NCI-H146 treated with DMSO at 0.1 percent for 48 hours (cell line): ENCODE results near the gene IGF2R.
"Not testable (repeated sequence)": the region's sequence is repeated elsewhere in the genome, so short reads cannot be mapped to it uniquely, and the experiment has no call there.

ENCODE experiments used
- DNase-seq: peaks from one replicate; lab custom pipeline; 2025; ENCODE audit not compliant: unreplicated experiment; lab: John Stamatoyannopoulos, UW

IGF2R gene

GRCh38 chr6:160134779-160135547 is 166.1 kb downstream of the IGF2R start:
- DNase-seq: no peak

GRCh38 chr6:160135907-160136655 is 167.2 kb downstream of the IGF2R start:
- DNase-seq: peak; percentile 29

GRCh38 chr6:160137130-160137988 is 168.5 kb downstream of the IGF2R start:
- DNase-seq: peak; percentile 67

- DNase-seq: peak; percentile 29
These were observed 169.3 kb downstream of the IGF2R start for GRCh38 chr6:160137989-160138835.

- no peak for DNase-seq
These were observed 170.0 kb downstream of the IGF2R start for GRCh38 chr6:160138839-160139419.

DNA sequence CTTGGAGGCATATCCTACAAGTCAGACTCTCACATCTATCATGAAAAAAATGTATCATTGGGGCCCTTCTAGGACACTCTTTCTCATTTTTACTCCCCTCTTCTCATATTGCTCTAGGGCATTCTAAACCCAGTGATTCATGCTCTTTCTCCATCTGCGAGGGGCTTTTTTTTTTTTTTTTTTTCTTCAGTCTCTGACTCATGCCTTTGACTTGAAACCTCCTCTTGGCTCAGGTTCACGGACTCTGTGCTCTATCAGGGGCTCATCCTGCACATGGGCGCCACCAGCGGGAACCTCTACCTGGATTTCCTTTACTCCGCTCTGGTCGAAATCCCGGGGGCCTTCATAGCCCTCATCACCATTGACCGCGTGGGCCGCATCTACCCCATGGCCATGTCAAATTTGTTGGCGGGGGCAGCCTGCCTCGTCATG is 170.6 kb downstream of the IGF2R start:
- DNase-seq: no peak

DNA sequence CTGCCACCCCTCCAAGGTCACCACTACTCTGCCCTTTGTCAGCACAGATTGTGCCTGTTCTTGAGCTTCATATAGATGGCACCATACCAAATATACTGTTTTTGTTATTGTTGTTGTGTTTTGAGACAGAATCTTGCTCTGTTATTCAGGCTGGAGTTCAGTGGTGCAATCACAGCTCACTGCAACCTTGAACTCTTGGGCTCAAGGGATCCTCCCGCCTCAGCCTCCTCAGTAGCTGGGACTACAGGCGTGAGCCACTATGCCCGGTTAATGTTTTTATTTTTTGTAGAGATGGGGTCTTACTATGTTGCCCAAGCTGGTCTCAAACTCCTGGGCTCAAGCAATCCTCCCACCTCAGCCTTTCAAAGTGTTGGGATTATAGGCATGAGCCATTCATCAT is 171.6 kb downstream of the IGF2R start:
- not testable (repeated sequence) for DNase-seq

- DNase-seq: no peak
These were observed 172.3 kb downstream of the IGF2R start for GRCh38 chr6:160141001-160141726.

- no peak for DNase-seq
These were observed 173.3 kb downstream of the IGF2R start for GRCh38 chr6:160142115-160142715.

DNA sequence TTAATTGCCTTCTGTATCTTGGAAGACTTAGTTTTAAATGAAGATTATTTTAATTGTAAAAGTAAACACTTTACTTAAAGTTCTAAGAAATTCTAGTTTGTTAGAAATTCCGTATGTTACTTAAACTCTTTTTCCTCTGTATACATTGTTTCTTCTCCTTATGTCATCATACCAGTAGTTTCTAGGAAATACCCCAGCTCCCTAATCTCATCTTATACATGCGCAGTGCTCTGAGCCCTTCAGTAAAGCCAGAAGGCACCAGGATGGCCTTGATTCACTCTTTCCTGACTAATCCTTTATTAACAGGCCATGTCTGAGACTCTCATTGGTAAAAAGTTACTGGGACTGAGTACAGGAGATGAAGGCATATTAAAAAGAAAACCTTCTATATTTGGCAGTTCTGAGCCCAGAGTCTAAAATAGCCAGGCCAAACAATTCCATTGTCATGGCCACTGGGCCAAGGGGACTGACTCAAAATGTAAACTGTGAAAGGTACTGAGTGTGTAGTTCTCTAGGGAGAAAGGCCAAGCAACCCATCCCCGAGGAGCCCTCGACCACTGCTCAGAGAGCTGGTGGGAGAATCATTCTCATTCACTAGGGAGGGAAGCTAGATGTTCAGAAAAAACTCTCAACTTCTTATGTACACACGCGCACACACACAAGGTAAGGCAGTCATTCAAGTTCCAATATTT is 177.7 kb downstream of the IGF2R start:
- no peak for DNase-seq

DNA sequence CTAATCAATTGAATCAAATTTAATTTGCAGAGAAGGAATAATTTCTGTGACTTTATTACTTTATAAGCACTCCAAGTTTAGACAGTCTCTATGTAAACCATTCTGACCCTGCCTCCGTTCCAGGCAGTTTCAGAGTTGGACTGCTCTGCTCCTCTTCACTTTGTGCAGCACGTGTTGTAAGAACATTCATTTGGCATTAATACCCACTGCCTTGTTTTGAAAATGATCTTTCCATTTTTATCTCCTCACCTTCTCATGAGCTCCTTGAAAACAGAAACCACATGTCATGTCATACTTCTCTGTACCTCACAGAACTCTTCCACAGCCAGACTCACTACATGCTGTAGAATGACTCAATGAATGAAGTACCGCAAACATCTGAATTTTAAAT is 178.3 kb downstream of the IGF2R start:
- no peak for DNase-seq

GRCh38 chr6:160154471-160154870 is 185.6 kb downstream of the IGF2R start:
- no peak for DNase-seq

DNA sequence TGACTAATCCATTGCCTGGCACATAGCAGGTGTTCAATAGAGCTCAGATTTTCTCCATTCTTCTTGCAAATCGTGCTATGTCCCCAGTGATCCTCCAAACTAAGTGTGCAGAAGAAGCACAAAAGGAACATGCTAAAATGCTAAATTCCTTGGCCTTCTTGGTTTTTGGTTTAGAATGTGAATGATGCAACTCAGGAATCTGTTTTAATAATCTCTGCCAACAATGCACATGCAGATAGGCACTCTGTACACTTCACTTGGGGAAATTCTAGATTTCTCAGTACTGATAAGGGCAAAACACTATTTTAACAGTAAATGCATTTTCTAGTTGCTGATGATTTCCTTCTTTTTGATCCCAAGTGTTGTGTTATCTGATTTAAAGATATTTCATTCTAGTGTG is 188.0 kb downstream of the IGF2R start:
- no peak for DNase-seq

DNA sequence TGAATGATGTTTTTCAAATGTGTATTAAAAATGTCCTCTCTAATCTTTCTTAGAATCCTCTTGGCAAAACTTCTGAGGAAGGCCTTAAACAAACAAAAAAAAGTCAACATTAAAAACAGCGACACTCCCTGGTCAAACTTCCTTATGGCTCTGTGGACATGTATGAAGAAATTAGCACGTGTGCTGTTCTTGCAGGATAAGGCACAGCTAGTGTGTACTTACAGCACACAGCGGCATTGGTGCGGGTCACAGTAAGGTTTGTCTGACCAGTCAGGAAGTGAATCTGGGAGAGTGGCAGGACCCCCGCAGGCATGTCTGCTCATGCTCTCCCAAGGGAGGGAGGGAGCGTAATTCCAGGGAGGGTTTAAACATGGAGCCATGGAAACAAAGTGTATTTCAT is 191.6 kb downstream of the IGF2R start:
- no peak for DNase-seq
